Liver (tissue), 9 donors: ENCODE data around the gene CYP2J2. TPM values are rescaled to one million over a fixed set of nuclear protein-coding genes. Genes with fewer than 3 reads are reported as not detected.

Experiments used
- DNase-seq: peaks from one replicate; pipeline ENCODE4 v3.0.0-alpha.2; 2017; ENCODE audit warnings: low spot score
- H3K27ac ChIP-seq, 2 donors: one replicate each; pipeline ENCODE4 v1.7.0; 2013; ENCODE audit warnings: inconsistent platforms in 2 of 2, low read length in 2 of 2, control low read depth in 1 of 2, low read depth in 1 of 2, mild to moderate bottlenecking in 1 of 2
- H3K27me3 ChIP-seq, 4 donors: one replicate each; pipeline versions ENCODE4 v1.6.1 to v1.7.0; 2013; ENCODE audit warnings: low read length in 3 of 4, inconsistent platforms in 1 of 4, mild to moderate bottlenecking in 1 of 4, moderate library complexity in 1 of 4; ENCODE audit not compliant: control insufficient read depth in 4 of 4, insufficient read depth in 4 of 4
- H3K36me3 ChIP-seq, 4 donors: one replicate each; pipeline versions ENCODE4 v1.6.1 to v1.7.0; 2013; ENCODE audit warnings: low read length in 3 of 4, mild to moderate bottlenecking in 3 of 4, low read depth in 1 of 4, moderate library complexity in 1 of 4; ENCODE audit not compliant: control insufficient read depth in 4 of 4, insufficient read depth in 3 of 4
- H3K4me1 ChIP-seq, 4 donors: one replicate each; pipeline versions ENCODE4 v1.6.1 to v1.7.0; 2013; ENCODE audit warnings: low read length in 3 of 4, mild to moderate bottlenecking in 3 of 4, moderate library complexity in 1 of 4; ENCODE audit not compliant: control insufficient read depth in 4 of 4, insufficient read depth in 4 of 4
- H3K4me3 ChIP-seq, 3 donors: one replicate each; pipeline versions ENCODE4 v1.6.1 to v1.7.0; 2013; ENCODE audit warnings: low read length in 3 of 3, control low read depth in 1 of 3, low read depth in 1 of 3, mild to moderate bottlenecking in 1 of 3
- H3K9ac ChIP-seq, 2 donors: one replicate each; pipeline ENCODE4 v1.7.0; 2013; ENCODE audit warnings: low read length in 2 of 2, mild to moderate bottlenecking in 2 of 2, moderate library complexity in 2 of 2, control low read depth in 1 of 2, low read depth in 1 of 2
- H3K9me3 ChIP-seq, 4 donors: one replicate each; pipeline versions ENCODE4 v1.6.1 to v1.7.0; 2013; ENCODE audit warnings: low read length in 3 of 4; ENCODE audit not compliant: control insufficient read depth in 4 of 4
- CTCF ChIP-seq: fragments of 150-350 bp; IDR thresholded peaks from 2 replicates; pipeline ENCODE4 v1.5.1; 2017; ENCODE audit warnings: improper control_type of control experiment, low read depth, low read length; ENCODE audit not compliant: missing input control
- EGR1 ChIP-seq, 2 donors: IDR thresholded peaks; 2 replicates each; pipeline ENCODE4 v1.6.1; 2016 to 2018; ENCODE audit warnings: antibody characterized with exemption in 2 of 2, low read depth in 2 of 2
- FOXA1 ChIP-seq: IDR thresholded peaks from 2 replicates; pipeline ENCODE4 v1.6.1; 2016; ENCODE audit warnings: antibody characterized with exemption
- FOXA2 ChIP-seq: IDR thresholded peaks from 2 replicates; pipeline ENCODE4 v1.6.1; 2016; ENCODE audit warnings: antibody characterized with exemption
- GABPA ChIP-seq, 2 donors: IDR thresholded peaks in 1 of 2; conservative IDR thresholded peaks in 1 of 2; 2 replicates each; pipeline ENCODE4 v1.6.1; 2016; ENCODE audit warnings: antibody characterized with exemption in 2 of 2, mild to moderate bottlenecking in 1 of 2, moderate library complexity in 1 of 2
- HNF4A ChIP-seq, 2 donors: conservative IDR thresholded peaks; 2 replicates each; pipeline ENCODE4 v1.6.1; 2016; ENCODE audit warnings: antibody characterized with exemption in 2 of 2, mild to moderate bottlenecking in 2 of 2
- HNF4G ChIP-seq: IDR thresholded peaks from 2 replicates; pipeline ENCODE4 v1.6.1; 2016; ENCODE audit warnings: antibody characterized with exemption
- JUND ChIP-seq, 2 donors: IDR thresholded peaks; 2 replicates each; pipeline ENCODE4 v1.6.1; 2016; ENCODE audit warnings: antibody characterized with exemption in 2 of 2
- MAX ChIP-seq: IDR thresholded peaks from 2 replicates; pipeline ENCODE4 v1.6.1; 2016; ENCODE audit warnings: antibody characterized with exemption
- NR2F2 ChIP-seq: IDR thresholded peaks from 2 replicates; pipeline ENCODE4 v1.6.1; 2016; ENCODE audit warnings: antibody characterized with exemption
- RAD21 ChIP-seq, 2 donors: IDR thresholded peaks; 2 replicates each; pipeline ENCODE4 v1.6.1; 2016; ENCODE audit warnings: antibody characterized with exemption in 2 of 2, mild to moderate bottlenecking in 2 of 2
- REST ChIP-seq: IDR thresholded peaks from 2 replicates; pipeline ENCODE4 v1.6.1; 2016; ENCODE audit warnings: antibody characterized with exemption, mild to moderate bottlenecking
- RXRA ChIP-seq, 2 donors: IDR thresholded peaks; 2 replicates each; pipeline ENCODE4 v1.6.1; 2017 to 2018; ENCODE audit warnings: antibody characterized with exemption in 2 of 2, mild to moderate bottlenecking in 1 of 2
- SP1 ChIP-seq: IDR thresholded peaks from 2 replicates; pipeline ENCODE4 v1.6.1; 2018; ENCODE audit warnings: antibody characterized with exemption, mild to moderate bottlenecking
- TAF1 ChIP-seq: conservative IDR thresholded peaks from 2 replicates; pipeline ENCODE4 v1.6.1; 2016; ENCODE audit warnings: antibody characterized with exemption, mild to moderate bottlenecking
- YY1 ChIP-seq: IDR thresholded peaks from 2 replicates; pipeline ENCODE4 v1.6.1; 2016; ENCODE audit warnings: antibody characterized with exemption, mild to moderate bottlenecking
- WGBS: extraction: QIAGEN DNeasy Blood & Tissue Kit; methylation state at CpG from one replicate; pipeline ENCODE4 v1.1.7; 2013; 5-methylcytosine and 5-hydroxymethylcytosine counted together
- polyA plus RNA-seq, 2 donors: library from polyadenylated mRNA; stranded (reverse) in 1 of 2; unstranded in 1 of 2; fragments of 200-250 nt in 1 of 2; fragments of >200 nt in 1 of 2; fragmentation: Nextera tagmentation in 1 of 2; extraction: Ambion mirVana in 1 of 2; gene quantifications; one replicate each; pipeline versions ENCODE4 v1.2.1 to v1.2.3, GENCODE V29; 2013 to 2015
- total RNA-seq, 2 donors: library from RNA; depleted of rRNA; stranded (reverse); fragments of >200 nt; gene quantifications; one replicate each; pipeline ENCODE4 v1.2.3, GENCODE V29; 2014
- TF ChIP-seq, protein P1 (sequence below): IDR thresholded peaks from 2 replicates; pipeline ENCODE4 v1.6.1; 2016; ENCODE audit warnings: antibody characterized with exemption
- TF ChIP-seq, protein P2 (sequence below): IDR thresholded peaks from 2 replicates; pipeline ENCODE4 v1.6.1; 2016; ENCODE audit warnings: antibody characterized with exemption
- donor health status: healthy.
- donor health status: healthy.
- donor health status: healthy.
- donor health status: healthy.
- donor health status: healthy.

Gene CYP2J2
- total and polyA plus RNA-seq, 4 donors = 29.4 to 77.9 (median 58.9) TPM

GRCh38 chr1:59928996-59929395 is 2.4 kb upstream of the CYP2J2 start:
- no peak for DNase-seq
- Histone ChIP-seq H3K36me3 (no peaks in the 10 kb centered on the region), H3K4me1 (peaks cover 0 to 11% (median 8%) of the 10 kb centered on the region in 4 donors), H3K9ac (no peak overlapping the region), H3K4me3 (no peak overlapping the region), H3K27ac (no peak overlapping the region), H3K9me3 (no peaks in the 10 kb centered on the region), H3K27me3 (no peaks in the 10 kb centered on the region)
- WGBS = 64% methylated on average over 1 of the region's 1 CpG
- TF ChIP-seq FOXA2 (no peak), HNF4A (conservative IDR thresholded peaks at IDR 0.05) (no peak), FOXA1 (no peak), EGR1 (IDR thresholded peaks at IDR 0.05; ENCODE audit: low read depth in 2 of 2) (no peak), HNF4G (no peak), RXRA (IDR thresholded peaks at IDR 0.05) (no peak), SP1 (no peak), MAX (no peak)
- TF ChIP-seq, protein P1, sequence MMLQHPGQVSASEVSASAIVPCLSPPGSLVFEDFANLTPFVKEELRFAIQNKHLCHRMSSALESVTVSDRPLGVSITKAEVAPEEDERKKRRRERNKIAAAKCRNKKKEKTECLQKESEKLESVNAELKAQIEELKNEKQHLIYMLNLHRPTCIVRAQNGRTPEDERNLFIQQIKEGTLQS = no peak

- Histone ChIP-seq H3K36me3 (no peaks in the 10 kb centered on the region), H3K9ac (peak overlapping the region; percentile 48 to 92), H3K4me1 (peaks cover 0 to 18% (median 12%) of the 10 kb centered on the region in 4 donors), H3K27ac (peak overlapping the region; percentile 80 to 89), H3K4me3 (peak overlapping the region in 2 of 3 donors; percentile 57 to 72), H3K9me3 (no peaks in the 10 kb centered on the region), H3K27me3 (no peaks in the 10 kb centered on the region)
- WGBS = 24% methylated on average over 2 of the region's 2 CpGs
- TF ChIP-seq MAX = no peak
- DNase-seq = no peak
These were observed 640 bp upstream of the CYP2J2 start for GRCh38 chr1:59927213-59927612.

- Histone ChIP-seq H3K27me3 (no peaks in the 10 kb centered on the region), H3K4me1 (peaks cover 3 to 27% (median 17%) of the 10 kb centered on the region in 4 donors), H3K9me3 (no peaks in the 10 kb centered on the region), H3K36me3 (no peaks in the 10 kb centered on the region), H3K4me3 (peak overlapping the region in 1 of 3 donors; percentile 57), H3K27ac (no peak overlapping the region), H3K9ac (no peak overlapping the region)
- no peak for TF ChIP-seq CTCF
- no peak for TF ChIP-seq FOXA2
- no peak for TF ChIP-seq FOXA1
- TF ChIP-seq RAD21 (IDR thresholded peaks at IDR 0.05) = no peak
- no peak for TF ChIP-seq TAF1
- no peak for TF ChIP-seq SP1
- TF ChIP-seq NR2F2 = no peak
- no peak for TF ChIP-seq JUND (IDR thresholded peaks at IDR 0.05)
- no peak for TF ChIP-seq HNF4G
- TF ChIP-seq, protein P2, sequence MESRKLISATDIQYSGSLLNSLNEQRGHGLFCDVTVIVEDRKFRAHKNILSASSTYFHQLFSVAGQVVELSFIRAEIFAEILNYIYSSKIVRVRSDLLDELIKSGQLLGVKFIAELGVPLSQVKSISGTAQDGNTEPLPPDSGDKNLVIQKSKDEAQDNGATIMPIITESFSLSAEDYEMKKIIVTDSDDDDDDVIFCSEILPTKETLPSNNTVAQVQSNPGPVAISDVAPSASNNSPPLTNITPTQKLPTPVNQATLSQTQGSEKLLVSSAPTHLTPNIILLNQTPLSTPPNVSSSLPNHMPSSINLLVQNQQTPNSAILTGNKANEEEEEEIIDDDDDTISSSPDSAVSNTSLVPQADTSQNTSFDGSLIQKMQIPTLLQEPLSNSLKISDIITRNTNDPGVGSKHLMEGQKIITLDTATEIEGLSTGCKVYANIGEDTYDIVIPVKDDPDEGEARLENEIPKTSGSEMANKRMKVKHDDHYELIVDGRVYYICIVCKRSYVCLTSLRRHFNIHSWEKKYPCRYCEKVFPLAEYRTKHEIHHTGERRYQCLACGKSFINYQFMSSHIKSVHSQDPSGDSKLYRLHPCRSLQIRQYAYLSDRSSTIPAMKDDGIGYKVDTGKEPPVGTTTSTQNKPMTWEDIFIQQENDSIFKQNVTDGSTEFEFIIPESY = no peak
- no peak for TF ChIP-seq RXRA (IDR thresholded peaks at IDR 0.05)
- TF ChIP-seq REST = no peak
- no peak for TF ChIP-seq HNF4A (conservative IDR thresholded peaks at IDR 0.05)
- no peak for TF ChIP-seq GABPA (IDR thresholded peaks at IDR 0.05 in 1 of 2, conservative IDR thresholded peaks at IDR 0.05 in 1 of 2)
- TF ChIP-seq EGR1 (IDR thresholded peaks at IDR 0.05; ENCODE audit: low read depth in 2 of 2) = no peak
- TF ChIP-seq YY1 = no peak
- no peak for TF ChIP-seq MAX
- TF ChIP-seq, protein P1 = no peak
- DNase-seq = no peak
These were observed 1.9 kb downstream of the CYP2J2 start for GRCh38 chr1:59924653-59925052.
